Osteoblast (primary cell): ENCODE measurements around the gene ZBTB7C. TPM values are rescaled to one million over a fixed set of nuclear protein-coding genes. Genes with fewer than 3 reads are reported as not detected.

Experiments
- DNase-seq: peaks from one replicate; pipeline ENCODE4 v3.0.0; 2011; ENCODE audit warnings: low spot score, mixed read lengths; ENCODE audit not compliant: insufficient read length; ENCODE audit errors: missing footprints
- H2AFZ ChIP-seq: 2 replicates; pipeline ENCODE4 v1.6.0; 2011; ENCODE audit warnings: mild to moderate bottlenecking, low read length
- H3K27ac ChIP-seq: 2 replicates; pipeline ENCODE4 v1.5.1; 2011; ENCODE audit warnings: mild to moderate bottlenecking, low read depth, low read length, moderate library complexity
- H3K27me3 ChIP-seq: 2 replicates; pipeline ENCODE4 v1.6.0; 2012; ENCODE audit warnings: mild to moderate bottlenecking, control low read depth, inconsistent platforms, low read length, moderate library complexity; ENCODE audit not compliant: insufficient read depth
- H3K36me3 ChIP-seq: 2 replicates; pipeline ENCODE4 v1.5.1; 2011; ENCODE audit warnings: mild to moderate bottlenecking, low read length, control low read depth, moderate library complexity; ENCODE audit not compliant: insufficient read depth
- H3K4me1 ChIP-seq: 2 replicates; pipeline ENCODE4 v1.5.1; 2011; ENCODE audit warnings: mild to moderate bottlenecking, low read length, control low read depth, moderate library complexity; ENCODE audit not compliant: insufficient read depth
- H3K4me2 ChIP-seq: 2 replicates; pipeline ENCODE4 v1.6.0; 2011; ENCODE audit warnings: mild to moderate bottlenecking, low read length; ENCODE audit not compliant: insufficient read depth
- H3K4me3 ChIP-seq: fragments of 200-600 bp; sonication (generic); 3 replicates; pipeline ENCODE4 v1.5.1; 2012; ENCODE audit warnings: mild to moderate bottlenecking, low read length, inconsistent platforms; ENCODE audit not compliant: insufficient read depth
- H3K79me2 ChIP-seq: 2 replicates; pipeline ENCODE4 v1.6.0; 2012; ENCODE audit warnings: mild to moderate bottlenecking, low read length, control low read depth, inconsistent platforms; ENCODE audit not compliant: insufficient read depth
- H3K9me3 ChIP-seq: 2 replicates; pipeline ENCODE4 v1.5.1; 2011; ENCODE audit warnings: low read depth, low read length, control low read depth
- H4K20me1 ChIP-seq: 2 replicates; pipeline ENCODE4 v1.6.0; 2012; ENCODE audit warnings: mild to moderate bottlenecking, low read length, control low read depth; ENCODE audit not compliant: insufficient read depth
- total RNA-seq: library from RNA; depleted of rRNA; stranded (reverse); fragments of >200 nt; gene quantifications from 2 replicates; pipeline ENCODE4 v1.2.3, GENCODE V29; 2012
- TF ChIP-seq, protein P1 (sequence below): IDR thresholded peaks from 2 replicates; pipeline ENCODE4 v1.5.1; 2011; ENCODE audit warnings: mild to moderate bottlenecking, low read depth, low read length, moderate library complexity; ENCODE audit errors: extremely low read depth

The ZBTB7C gene
- total RNA-seq, 1 donor: 0.36 TPM

DNA sequence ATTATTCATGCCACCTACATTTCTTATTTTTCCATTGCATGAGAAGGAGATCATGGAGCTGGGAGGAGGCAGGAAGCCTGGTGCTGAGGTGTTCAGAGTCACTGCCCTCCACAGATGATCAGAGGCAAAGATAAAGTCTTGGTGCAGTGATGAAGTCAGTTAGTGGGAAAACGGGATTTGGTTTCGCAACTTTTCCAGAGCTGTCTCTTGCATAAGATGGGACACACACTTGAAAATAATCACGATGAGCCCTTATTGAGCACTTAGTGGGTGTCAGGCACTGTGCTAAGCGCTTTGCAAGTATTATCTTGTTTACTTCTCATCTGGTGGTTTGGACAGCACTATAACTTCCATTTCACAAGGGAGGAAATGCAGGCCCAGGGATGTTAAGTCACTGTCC lies 256.6 kb downstream of the ZBTB7C start:
- H3K4me3 ChIP-seq: no peak overlapping the region
- no peaks in the 10 kb centered on the region for H3K79me2 ChIP-seq
- H4K20me1 ChIP-seq: no peaks in the 10 kb centered on the region
- TF ChIP-seq, protein P1, sequence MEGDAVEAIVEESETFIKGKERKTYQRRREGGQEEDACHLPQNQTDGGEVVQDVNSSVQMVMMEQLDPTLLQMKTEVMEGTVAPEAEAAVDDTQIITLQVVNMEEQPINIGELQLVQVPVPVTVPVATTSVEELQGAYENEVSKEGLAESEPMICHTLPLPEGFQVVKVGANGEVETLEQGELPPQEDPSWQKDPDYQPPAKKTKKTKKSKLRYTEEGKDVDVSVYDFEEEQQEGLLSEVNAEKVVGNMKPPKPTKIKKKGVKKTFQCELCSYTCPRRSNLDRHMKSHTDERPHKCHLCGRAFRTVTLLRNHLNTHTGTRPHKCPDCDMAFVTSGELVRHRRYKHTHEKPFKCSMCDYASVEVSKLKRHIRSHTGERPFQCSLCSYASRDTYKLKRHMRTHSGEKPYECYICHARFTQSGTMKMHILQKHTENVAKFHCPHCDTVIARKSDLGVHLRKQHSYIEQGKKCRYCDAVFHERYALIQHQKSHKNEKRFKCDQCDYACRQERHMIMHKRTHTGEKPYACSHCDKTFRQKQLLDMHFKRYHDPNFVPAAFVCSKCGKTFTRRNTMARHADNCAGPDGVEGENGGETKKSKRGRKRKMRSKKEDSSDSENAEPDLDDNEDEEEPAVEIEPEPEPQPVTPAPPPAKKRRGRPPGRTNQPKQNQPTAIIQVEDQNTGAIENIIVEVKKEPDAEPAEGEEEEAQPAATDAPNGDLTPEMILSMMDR: no peak
- no peak overlapping the region for H3K4me2 ChIP-seq
- no peak overlapping the region for H2AFZ ChIP-seq
- H3K4me1 ChIP-seq: no peaks in the 10 kb centered on the region
- no peak for DNase-seq
- no peak overlapping the region for H3K27ac ChIP-seq
- no peaks in the 10 kb centered on the region for H3K9me3 ChIP-seq
- H3K27me3 ChIP-seq: no peaks in the 10 kb centered on the region
- no peaks in the 10 kb centered on the region for H3K36me3 ChIP-seq

DNA sequence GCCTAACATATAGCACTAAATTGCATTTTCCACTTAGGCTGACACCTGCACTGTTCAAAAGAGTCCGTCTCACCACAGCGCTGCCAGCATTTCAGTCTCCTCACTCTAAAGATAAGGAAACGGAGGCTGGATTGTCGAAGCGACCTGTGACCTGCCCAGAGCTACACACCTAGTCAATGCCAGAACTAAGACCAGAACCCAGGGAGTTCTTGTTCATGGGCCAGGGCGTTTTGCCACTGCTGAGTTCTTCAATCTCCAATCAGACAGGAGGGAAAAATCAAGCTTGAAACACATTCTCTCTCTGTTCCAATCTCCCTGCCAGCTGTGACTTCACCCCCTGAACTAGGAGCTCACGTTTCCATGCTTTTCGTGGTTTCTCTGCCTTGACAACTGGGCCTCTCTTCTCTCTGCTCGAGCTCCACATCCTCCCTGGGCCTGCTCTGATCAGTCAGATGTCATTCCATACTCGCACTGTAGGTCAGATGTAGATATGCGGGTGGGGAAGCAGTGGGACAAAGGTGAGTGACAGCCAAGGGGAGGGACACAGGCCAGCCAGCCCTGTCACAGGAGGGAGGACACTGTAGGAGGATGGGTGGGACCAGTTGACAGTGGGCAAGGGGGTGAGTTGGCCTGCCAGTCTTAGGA lies 257.6 kb downstream of the ZBTB7C start:
- no peaks in the 10 kb centered on the region for H3K9me3 ChIP-seq
- H3K4me3 ChIP-seq: no peak overlapping the region
- no peaks in the 10 kb centered on the region for H3K27me3 ChIP-seq
- H3K4me2 ChIP-seq: no peak overlapping the region
- no peak overlapping the region for H3K27ac ChIP-seq
- H4K20me1 ChIP-seq: no peaks in the 10 kb centered on the region
- H3K79me2 ChIP-seq: no peaks in the 10 kb centered on the region
- DNase-seq: no peak
- no peaks in the 10 kb centered on the region for H3K4me1 ChIP-seq
- TF ChIP-seq, protein P1: no peak
- no peaks in the 10 kb centered on the region for H3K36me3 ChIP-seq
- H2AFZ ChIP-seq: no peak overlapping the region

DNA sequence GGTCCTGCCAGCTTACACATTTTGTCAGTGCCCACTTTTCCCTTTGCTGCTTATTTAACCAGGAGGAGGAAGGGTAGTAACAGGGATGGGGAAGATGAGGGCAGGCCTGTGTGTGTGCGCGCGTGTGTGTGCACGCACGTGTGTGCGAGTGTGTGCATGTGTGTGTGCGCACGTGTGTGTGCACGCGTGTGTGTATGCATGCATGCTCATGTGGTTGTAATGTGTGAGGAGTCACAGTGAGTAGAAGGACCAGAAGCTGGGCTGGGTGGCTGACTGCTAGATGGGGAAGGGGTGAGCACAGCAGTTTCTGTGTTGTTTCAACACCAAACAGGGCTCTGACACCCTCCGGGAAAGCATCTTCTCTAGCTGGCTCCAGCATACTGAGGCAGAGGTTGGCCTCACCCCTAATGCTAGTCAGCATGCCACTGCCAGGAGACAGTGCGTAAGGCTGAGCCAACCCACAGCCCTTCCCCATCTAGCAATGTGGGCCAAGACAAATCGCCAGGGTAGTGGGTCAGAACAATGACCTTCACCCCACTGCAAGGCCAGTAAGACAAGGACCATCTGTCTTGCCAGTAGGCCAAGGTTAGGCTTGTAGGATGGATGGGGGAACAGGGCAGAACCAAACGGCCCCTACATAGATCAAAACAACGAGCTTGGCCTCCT lies 260.0 kb downstream of the ZBTB7C start:
- TF ChIP-seq, protein P1: no peak
- Histone ChIP-seq H3K4me1 (no peaks in the 10 kb centered on the region), H3K27ac (no peak overlapping the region), H4K20me1 (no peaks in the 10 kb centered on the region), H3K4me2 (no peak overlapping the region), H3K4me3 (no peak overlapping the region), H3K9me3 (no peaks in the 10 kb centered on the region), H3K79me2 (no peaks in the 10 kb centered on the region), H3K27me3 (peaks cover 5% of the 10 kb centered on the region), H3K36me3 (no peaks in the 10 kb centered on the region), H2AFZ (no peak overlapping the region)
- no peak for DNase-seq

DNA sequence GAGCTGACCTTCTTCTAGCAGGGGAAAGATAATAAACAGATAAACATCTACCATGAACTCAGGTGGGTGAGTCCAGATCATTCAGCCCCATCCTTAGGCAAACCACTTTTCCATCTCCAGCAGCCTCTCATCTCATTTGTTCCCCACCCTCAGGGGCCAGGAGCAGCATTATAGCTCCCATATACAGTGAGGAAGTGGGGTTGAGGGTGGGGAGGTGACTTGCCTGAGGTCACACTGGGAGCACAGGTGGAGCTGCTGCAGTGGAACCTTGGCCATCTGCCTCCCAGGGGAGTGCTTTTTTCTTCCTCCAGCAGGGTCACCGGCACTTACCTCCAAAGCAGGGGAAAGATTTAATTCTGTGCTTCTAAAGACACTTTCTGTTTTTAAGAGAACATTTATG lies 266.2 kb downstream of the ZBTB7C start:
- H3K9me3 ChIP-seq: no peaks in the 10 kb centered on the region
- H3K4me2 ChIP-seq: no peak overlapping the region
- no peaks in the 10 kb centered on the region for H3K4me1 ChIP-seq
- TF ChIP-seq, protein P1: no peak
- H2AFZ ChIP-seq: no peak overlapping the region
- no peak for DNase-seq
- H3K27me3 ChIP-seq: peaks cover 17% of the 10 kb centered on the region
- H3K4me3 ChIP-seq: no peak overlapping the region
- H3K27ac ChIP-seq: no peak overlapping the region
- no peaks in the 10 kb centered on the region for H3K79me2 ChIP-seq
- H3K36me3 ChIP-seq: no peaks in the 10 kb centered on the region
- H4K20me1 ChIP-seq: no peaks in the 10 kb centered on the region
